ENCODE data around the gene KIF1A. TPM values are rescaled to one million over a fixed set of nuclear protein-coding genes. Genes with fewer than 3 reads are reported as not detected.

The KIF1A gene
- total and polyA plus RNA-seq, 2 of the 8 experiments (the other 6 are each of a cell fraction or from before 2014, with no cell fraction given), result 61.3 to 281 TPM

GRCh38 chr2:240832921-240833494 lies 13.0 kb upstream of the KIF1A start:
- peaks cover 0 to 2% (median 0%) of the 10 kb centered on the region in 4 experiments; a peak in 1 of 7 replicates for H3K4me1 ChIP-seq (replicated peaks in 1 of 4; ENCODE audit: control insufficient read depth in 3 of 4, insufficient read depth in 4 of 4, low read length in 3 of 4)
- WGBS, 2 experiments (ENCODE audit: extremely low coverage in 1 of 2, insufficient coverage in 1 of 2, insufficient read length in 1 of 2, insufficient replicate concordance in 2 of 2, low coverage in 1 of 2, low lambda C conversion rate in 2 of 2, missing lambda C conversion rate in 1 of 2), result 90% methylated on average over 13 of the region's 13 CpGs; no CpG with 5 or more reads in 1 of the 2 experiments
- H2BK20ac ChIP-seq (ENCODE audit: low read length), result no peak overlapping the region
- no peak for FAIRE-seq
- no peak overlapping the region for H2BK120ac ChIP-seq (replicated peaks; ENCODE audit: low read depth, low read length)
- H3K27ac ChIP-seq (ENCODE audit: low read depth, low read length), result no peak overlapping the region
- no peaks in the 10 kb centered on the region for H3K36me3 ChIP-seq (ENCODE audit: control insufficient read depth in 2 of 4, insufficient read depth in 4 of 4, low read length in 3 of 4)
- no peak overlapping the region for H2AK5ac ChIP-seq (ENCODE audit: low read depth, low read length)
- no peak overlapping the region for H2BK15ac ChIP-seq (ENCODE audit: low read length)
- H4K91ac ChIP-seq (replicated peaks; ENCODE audit: insufficient read length, low read length), result no peak overlapping the region
- no peak overlapping the region for H3K4me3 ChIP-seq (ENCODE audit: extremely low read depth in 1 of 4, insufficient read depth in 2 of 4, low read depth in 3 of 4, low read length in 4 of 4)
- 0 out of 7 replicates have a peak overlapping the region, but pooled peaks of 1 of the 4 experiments have one; percentile 15 for H3K9ac ChIP-seq (replicated peaks in 1 of 4; ENCODE audit: extremely low read depth in 1 of 4, low read depth in 3 of 4, low read length in 3 of 4)
- POLR2A ChIA-PET (ENCODE audit: partially characterized antibody), result interaction anchor here (1.0 to 1.9 kb wide), 3 partner anchors 11 to 13 kb away, joined by 3 to 10 read pairs (median 6); partner anchors contain the start of gene KIF1A
- peaks cover 0 to 17% (median 12%) of the 10 kb centered on the region in 4 experiments; a peak in 5 of 7 replicates for H3K27me3 ChIP-seq (replicated peaks in 1 of 4; ENCODE audit: control insufficient read depth in 3 of 4, extremely low read depth in 1 of 4, insufficient read depth in 3 of 4, low read length in 3 of 4)
- no peak for DNase-seq (ENCODE audit: low read depth in 1 of 2, low spot score in 2 of 2)
- peaks cover 6% of the 10 kb centered on the region; the same call in 1 of the 2 replicates for H3K23me2 ChIP-seq (ENCODE audit: low read depth, low read length)
- no peak overlapping the region for H3K18ac ChIP-seq (ENCODE audit: extremely low read depth, low read length)
- no peak overlapping the region for H3K56ac ChIP-seq (replicated peaks; ENCODE audit: insufficient read length, low read depth, low read length)
- H3K79me1 ChIP-seq (ENCODE audit: low read depth, low read length), result no peaks in the 10 kb centered on the region
- no peak overlapping the region for H2BK12ac ChIP-seq (ENCODE audit: low read depth, low read length)
- no peak overlapping the region for H2BK5ac ChIP-seq (ENCODE audit: low read depth, low read length)
- no peak overlapping the region for H3K14ac ChIP-seq (ENCODE audit: insufficient read length)
- H3K79me2 ChIP-seq (ENCODE audit: control insufficient read depth in 1 of 2, insufficient read depth in 2 of 2, low read length in 2 of 2), result no peaks in the 10 kb centered on the region
- no peak overlapping the region for H4K8ac ChIP-seq (ENCODE audit: extremely low read depth, insufficient read depth, low read length)
- H3K4me2 ChIP-seq (ENCODE audit: insufficient read depth in 1 of 2, low read depth in 2 of 2, low read length in 2 of 2), result no peak overlapping the region
- H3K23ac ChIP-seq (ENCODE audit: insufficient read length), result no peak overlapping the region
- H3K9me3 ChIP-seq (ENCODE audit: insufficient read depth in 2 of 2, low read depth in 1 of 2, low read length in 1 of 2), result no peaks in the 10 kb centered on the region
- CTCF ChIA-PET (ENCODE audit: partially characterized antibody), result interaction anchor here (0.8 to 1.3 kb wide), 3 partner anchors 8 to 34 kb away, joined by 3 to 6 read pairs (median 5); no protein-coding TSS in a partner anchor
- H4K5ac ChIP-seq (ENCODE audit: insufficient read length, low read depth, low read length), result no peak overlapping the region
- H4K20me1 ChIP-seq (replicated peaks in 1 of 2; ENCODE audit: control insufficient read depth in 1 of 2, insufficient read depth in 2 of 2, low read length in 2 of 2), result peaks cover 0 to 5% of the 10 kb centered on the region in 2 experiments
- no peak overlapping the region for H2AFZ ChIP-seq (ENCODE audit: low read length)
- no peak overlapping the region for H3K4ac ChIP-seq (replicated peaks; ENCODE audit: insufficient read length, low read depth, low read length)
- TF ChIP-seq BRCA1 (IDR thresholded peaks at IDR 0.05; ENCODE audit: low read depth, low read length) (no peak), GTF2F1 (IDR thresholded peaks at IDR 0.05; ENCODE audit: borderline replicate concordance, low read depth, low read length) (no peak), ASH2L (IDR thresholded peaks at IDR 0.05; ENCODE audit: low read length) (no peak), CTBP2 (IDR thresholded peaks at IDR 0.05; ENCODE audit: borderline replicate concordance, insufficient read depth, insufficient read length, low read length) (no peak), KDM4A (IDR thresholded peaks at IDR 0.05; ENCODE audit: low read depth, low read length, severe bottlenecking) (no peak), E2F6 (IDR thresholded peaks at IDR 0.05) (no peak), RAD21 (IDR thresholded peaks at IDR 0.05 in 1 of 2, conservative IDR thresholded peaks at IDR 0.05 in 1 of 2; ENCODE audit: low read depth in 2 of 2, low read length in 2 of 2) (no peak), TAF7 (optimal IDR thresholded peaks at IDR 0.05; ENCODE audit: borderline replicate concordance, low read depth, low read length) (no peak), CHD2 (IDR thresholded peaks at IDR 0.05; ENCODE audit: low read length) (no peak), CBX5 (IDR thresholded peaks at IDR 0.05; ENCODE audit: low read depth, low read length) (no peak), POLR2AphosphoS5 (IDR thresholded peaks at IDR 0.05; ENCODE audit: low read depth, low read length) (no peak), CEBPB (IDR thresholded peaks at IDR 0.05; ENCODE audit: low read depth, low read length) (no peak)
